Measurements from ENCODE around the gene FA2H.

- TF ChIP-seq POLR2AphosphoS5 (IDR thresholded peaks at IDR 0.05; ENCODE audit: low read depth) (no peak), CTCF (conservative IDR thresholded peaks at IDR 0.05; ENCODE audit: low read depth in 2 of 2) (no peak), EZH2 (IDR thresholded peaks at IDR 0.05; ENCODE audit: low read depth, unreplicated experiment) (no peak), CREB1 (CRISPR knock-in tag; IDR thresholded peaks at IDR 0.05; ENCODE audit: low read depth) (no peak), EZH2phosphoT487 (IDR thresholded peaks at IDR 0.05; ENCODE audit: unreplicated experiment) (no peak), NANOG (IDR thresholded peaks at IDR 0.05; ENCODE audit: borderline replicate concordance) (no peak), REST (IDR thresholded peaks at IDR 0.05; ENCODE audit: unreplicated experiment) (no peak), ZNF114 (CRISPR knock-in tag; IDR thresholded peaks at IDR 0.05) (no peak)
Observed at GRCh38 chr16:74751658-74752057, 23.0 kb downstream of the FA2H start.

Data from GM23338 (cell line).